ENCODE results near the gene LRMDA. TPM values are rescaled to one million over a fixed set of nuclear protein-coding genes. Genes with fewer than 3 reads are reported as not detected.

LRMDA gene
- total and polyA plus RNA-seq, 2 of the 13 experiments (the other 11 are each of a cell fraction or from before 2014, with no cell fraction given), result 13.4 to 22.0 TPM

DNA sequence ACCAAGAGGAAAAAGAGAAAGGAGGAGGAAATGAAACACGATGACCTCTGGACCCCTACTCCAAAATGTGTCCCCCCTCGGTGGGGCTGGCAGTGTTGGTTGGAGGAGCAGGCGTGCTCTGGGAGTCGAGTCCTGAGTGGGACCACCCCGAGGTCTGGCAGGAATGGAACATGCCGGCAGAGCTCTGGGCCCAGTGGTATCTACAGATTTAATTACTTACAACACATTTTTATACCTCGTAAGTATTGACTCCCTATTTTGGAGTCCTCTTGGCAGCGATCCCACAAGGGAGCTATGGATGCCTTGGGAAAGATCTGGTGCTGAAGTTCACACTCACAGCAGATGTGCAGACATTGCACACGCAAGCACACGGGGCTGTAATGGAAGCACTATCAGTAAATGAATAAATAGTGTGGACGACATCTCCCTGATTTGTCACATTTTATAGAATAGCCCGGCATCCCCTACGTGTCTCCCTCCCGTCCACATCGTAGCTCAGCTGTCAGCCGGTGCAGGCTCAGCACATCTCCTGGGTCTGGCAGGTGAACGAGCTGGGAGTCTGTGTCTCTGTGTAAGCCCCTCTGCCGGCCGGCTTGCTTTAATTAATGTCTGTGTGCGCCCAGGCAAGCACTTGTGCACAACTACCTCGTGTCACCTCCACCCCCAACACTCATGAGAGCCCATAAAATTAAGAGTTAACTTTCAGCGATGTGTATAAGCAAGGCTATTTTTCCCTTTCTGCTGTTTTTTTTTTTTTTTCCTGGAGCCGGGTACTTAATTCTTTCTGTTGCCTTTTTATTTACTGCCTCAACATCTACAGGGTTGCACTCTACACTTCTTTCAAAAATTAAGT lies 603.2 kb downstream of the LRMDA start (continued):
- TF ChIP-seq, protein P1, sequence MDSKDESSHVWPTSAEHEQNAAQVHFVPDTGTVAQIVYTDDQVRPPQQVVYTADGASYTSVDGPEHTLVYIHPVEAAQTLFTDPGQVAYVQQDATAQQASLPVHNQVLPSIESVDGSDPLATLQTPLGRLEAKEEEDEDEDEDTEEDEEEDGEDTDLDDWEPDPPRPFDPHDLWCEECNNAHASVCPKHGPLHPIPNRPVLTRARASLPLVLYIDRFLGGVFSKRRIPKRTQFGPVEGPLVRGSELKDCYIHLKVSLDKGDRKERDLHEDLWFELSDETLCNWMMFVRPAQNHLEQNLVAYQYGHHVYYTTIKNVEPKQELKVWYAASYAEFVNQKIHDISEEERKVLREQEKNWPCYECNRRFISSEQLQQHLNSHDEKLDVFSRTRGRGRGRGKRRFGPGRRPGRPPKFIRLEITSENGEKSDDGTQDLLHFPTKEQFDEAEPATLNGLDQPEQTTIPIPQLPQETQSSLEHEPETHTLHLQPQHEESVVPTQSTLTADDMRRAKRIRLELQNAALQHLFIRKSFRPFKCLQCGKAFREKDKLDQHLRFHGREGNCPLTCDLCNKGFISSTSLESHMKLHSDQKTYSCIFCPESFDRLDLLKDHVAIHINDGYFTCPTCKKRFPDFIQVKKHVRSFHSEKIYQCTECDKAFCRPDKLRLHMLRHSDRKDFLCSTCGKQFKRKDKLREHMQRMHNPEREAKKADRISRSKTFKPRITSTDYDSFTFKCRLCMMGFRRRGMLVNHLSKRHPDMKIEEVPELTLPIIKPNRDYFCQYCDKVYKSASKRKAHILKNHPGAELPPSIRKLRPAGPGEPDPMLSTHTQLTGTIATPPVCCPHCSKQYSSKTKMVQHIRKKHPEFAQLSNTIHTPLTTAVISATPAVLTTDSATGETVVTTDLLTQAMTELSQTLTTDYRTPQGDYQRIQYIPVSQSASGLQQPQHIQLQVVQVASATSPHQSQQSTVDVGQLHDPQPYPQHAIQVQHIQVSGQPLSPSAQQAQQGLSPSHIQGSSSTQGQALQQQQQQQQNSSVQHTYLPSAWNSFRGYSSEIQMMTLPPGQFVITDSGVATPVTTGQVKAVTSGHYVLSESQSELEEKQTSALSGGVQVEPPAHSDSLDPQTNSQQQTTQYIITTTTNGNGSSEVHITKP (CRISPR knock-in tag; IDR thresholded peaks at IDR 0.05; ENCODE audit: low read depth), result peak; percentile 11; the same call in 1 of the 2 replicates
- no peak for TF ChIP-seq RORA (CRISPR knock-in tag; IDR thresholded peaks at IDR 0.05)
- TF ChIP-seq, protein P2, sequence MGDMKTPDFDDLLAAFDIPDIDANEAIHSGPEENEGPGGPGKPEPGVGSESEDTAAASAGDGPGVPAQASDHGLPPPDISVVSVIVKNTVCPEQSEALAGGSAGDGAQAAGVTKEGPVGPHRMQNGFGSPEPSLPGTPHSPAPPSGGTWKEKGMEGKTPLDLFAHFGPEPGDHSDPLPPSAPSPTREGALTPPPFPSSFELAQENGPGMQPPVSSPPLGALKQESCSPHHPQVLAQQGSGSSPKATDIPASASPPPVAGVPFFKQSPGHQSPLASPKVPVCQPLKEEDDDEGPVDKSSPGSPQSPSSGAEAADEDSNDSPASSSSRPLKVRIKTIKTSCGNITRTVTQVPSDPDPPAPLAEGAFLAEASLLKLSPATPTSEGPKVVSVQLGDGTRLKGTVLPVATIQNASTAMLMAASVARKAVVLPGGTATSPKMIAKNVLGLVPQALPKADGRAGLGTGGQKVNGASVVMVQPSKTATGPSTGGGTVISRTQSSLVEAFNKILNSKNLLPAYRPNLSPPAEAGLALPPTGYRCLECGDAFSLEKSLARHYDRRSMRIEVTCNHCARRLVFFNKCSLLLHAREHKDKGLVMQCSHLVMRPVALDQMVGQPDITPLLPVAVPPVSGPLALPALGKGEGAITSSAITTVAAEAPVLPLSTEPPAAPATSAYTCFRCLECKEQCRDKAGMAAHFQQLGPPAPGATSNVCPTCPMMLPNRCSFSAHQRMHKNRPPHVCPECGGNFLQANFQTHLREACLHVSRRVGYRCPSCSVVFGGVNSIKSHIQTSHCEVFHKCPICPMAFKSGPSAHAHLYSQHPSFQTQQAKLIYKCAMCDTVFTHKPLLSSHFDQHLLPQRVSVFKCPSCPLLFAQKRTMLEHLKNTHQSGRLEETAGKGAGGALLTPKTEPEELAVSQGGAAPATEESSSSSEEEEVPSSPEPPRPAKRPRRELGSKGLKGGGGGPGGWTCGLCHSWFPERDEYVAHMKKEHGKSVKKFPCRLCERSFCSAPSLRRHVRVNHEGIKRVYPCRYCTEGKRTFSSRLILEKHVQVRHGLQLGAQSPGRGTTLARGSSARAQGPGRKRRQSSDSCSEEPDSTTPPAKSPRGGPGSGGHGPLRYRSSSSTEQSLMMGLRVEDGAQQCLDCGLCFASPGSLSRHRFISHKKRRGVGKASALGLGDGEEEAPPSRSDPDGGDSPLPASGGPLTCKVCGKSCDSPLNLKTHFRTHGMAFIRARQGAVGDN (CRISPR knock-in tag; IDR thresholded peaks at IDR 0.05), result peak; percentile 64
- TF ChIP-seq FOXK2 (IDR thresholded peaks at IDR 0.05), result no peak
- no peak for TF ChIP-seq NCOA2 (CRISPR knock-in tag; IDR thresholded peaks at IDR 0.05)
- TF ChIP-seq, protein P3, sequence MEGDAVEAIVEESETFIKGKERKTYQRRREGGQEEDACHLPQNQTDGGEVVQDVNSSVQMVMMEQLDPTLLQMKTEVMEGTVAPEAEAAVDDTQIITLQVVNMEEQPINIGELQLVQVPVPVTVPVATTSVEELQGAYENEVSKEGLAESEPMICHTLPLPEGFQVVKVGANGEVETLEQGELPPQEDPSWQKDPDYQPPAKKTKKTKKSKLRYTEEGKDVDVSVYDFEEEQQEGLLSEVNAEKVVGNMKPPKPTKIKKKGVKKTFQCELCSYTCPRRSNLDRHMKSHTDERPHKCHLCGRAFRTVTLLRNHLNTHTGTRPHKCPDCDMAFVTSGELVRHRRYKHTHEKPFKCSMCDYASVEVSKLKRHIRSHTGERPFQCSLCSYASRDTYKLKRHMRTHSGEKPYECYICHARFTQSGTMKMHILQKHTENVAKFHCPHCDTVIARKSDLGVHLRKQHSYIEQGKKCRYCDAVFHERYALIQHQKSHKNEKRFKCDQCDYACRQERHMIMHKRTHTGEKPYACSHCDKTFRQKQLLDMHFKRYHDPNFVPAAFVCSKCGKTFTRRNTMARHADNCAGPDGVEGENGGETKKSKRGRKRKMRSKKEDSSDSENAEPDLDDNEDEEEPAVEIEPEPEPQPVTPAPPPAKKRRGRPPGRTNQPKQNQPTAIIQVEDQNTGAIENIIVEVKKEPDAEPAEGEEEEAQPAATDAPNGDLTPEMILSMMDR (CRISPR knock-in tag; IDR thresholded peaks at IDR 0.05), result no peak
- no peak for TF ChIP-seq RFX5 (IDR thresholded peaks at IDR 0.05; ENCODE audit: low read depth, low read length)
- no peak for TF ChIP-seq LCORL (IDR thresholded peaks at IDR 0.05)
- no peak for TF ChIP-seq LCORL (CRISPR knock-in tag; IDR thresholded peaks at IDR 0.05)
- peak; percentile 7; the same call in 1 of the 2 replicates for TF ChIP-seq MYC (CRISPR knock-in tag; IDR thresholded peaks at IDR 0.05; ENCODE audit: borderline replicate concordance)
- peak; percentile 80 for TF ChIP-seq ZBTB38 (CRISPR knock-in tag; IDR thresholded peaks at IDR 0.05)
- TF ChIP-seq ZNF251 (CRISPR knock-in tag; IDR thresholded peaks at IDR 0.05), result no peak
- TF ChIP-seq, protein P4, sequence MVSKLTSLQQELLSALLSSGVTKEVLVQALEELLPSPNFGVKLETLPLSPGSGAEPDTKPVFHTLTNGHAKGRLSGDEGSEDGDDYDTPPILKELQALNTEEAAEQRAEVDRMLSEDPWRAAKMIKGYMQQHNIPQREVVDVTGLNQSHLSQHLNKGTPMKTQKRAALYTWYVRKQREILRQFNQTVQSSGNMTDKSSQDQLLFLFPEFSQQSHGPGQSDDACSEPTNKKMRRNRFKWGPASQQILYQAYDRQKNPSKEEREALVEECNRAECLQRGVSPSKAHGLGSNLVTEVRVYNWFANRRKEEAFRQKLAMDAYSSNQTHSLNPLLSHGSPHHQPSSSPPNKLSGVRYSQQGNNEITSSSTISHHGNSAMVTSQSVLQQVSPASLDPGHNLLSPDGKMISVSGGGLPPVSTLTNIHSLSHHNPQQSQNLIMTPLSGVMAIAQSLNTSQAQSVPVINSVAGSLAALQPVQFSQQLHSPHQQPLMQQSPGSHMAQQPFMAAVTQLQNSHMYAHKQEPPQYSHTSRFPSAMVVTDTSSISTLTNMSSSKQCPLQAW (CRISPR knock-in tag; IDR thresholded peaks at IDR 0.05), result no peak
- 0 out of 2 replicates have a peak, but pooled peaks have one; percentile 20 for TF ChIP-seq GABPB1 (CRISPR knock-in tag; IDR thresholded peaks at IDR 0.05)
- no peak for TF ChIP-seq NRL (CRISPR knock-in tag; IDR thresholded peaks at IDR 0.05; ENCODE audit: borderline replicate concordance)
- TF ChIP-seq, protein P5, sequence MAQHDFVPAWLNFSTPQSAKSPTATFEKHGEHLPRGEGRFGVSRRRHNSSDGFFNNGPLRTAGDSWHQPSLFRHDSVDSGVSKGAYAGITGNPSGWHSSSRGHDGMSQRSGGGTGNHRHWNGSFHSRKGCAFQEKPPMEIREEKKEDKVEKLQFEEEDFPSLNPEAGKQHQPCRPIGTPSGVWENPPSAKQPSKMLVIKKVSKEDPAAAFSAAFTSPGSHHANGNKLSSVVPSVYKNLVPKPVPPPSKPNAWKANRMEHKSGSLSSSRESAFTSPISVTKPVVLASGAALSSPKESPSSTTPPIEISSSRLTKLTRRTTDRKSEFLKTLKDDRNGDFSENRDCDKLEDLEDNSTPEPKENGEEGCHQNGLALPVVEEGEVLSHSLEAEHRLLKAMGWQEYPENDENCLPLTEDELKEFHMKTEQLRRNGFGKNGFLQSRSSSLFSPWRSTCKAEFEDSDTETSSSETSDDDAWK (CRISPR knock-in tag; IDR thresholded peaks at IDR 0.05), result no peak

Measured in HepG2 (cell line).